HEK293T (cell line): Measurements from ENCODE around the gene NPFFR2.

Experiments used
- CTCF ChIA-PET: fragments of 350-600 bp; formaldehyde crosslinking; extraction: SDS; loops from one replicate; lab custom pipeline; 2021; ENCODE audit warnings: antibody characterized with exemption, inconsistent platforms; lab: Yijun Ruan, JAX
- POLR2A ChIA-PET: fragments of 350-600 bp; formaldehyde crosslinking; extraction: SDS; loops from one replicate; lab custom pipeline; 2020; ENCODE audit warnings: antibody characterized with exemption, inconsistent platforms; lab: Yijun Ruan, JAX
- DNase-seq: peaks from one replicate; pipeline ENCODE4 v3.0.0; 2012; ENCODE audit warnings: mixed read lengths; ENCODE audit errors: extremely low spot score
- ARNT ChIP-seq: fragments of 450-650 bp; IDR thresholded peaks from 2 replicates; pipeline ENCODE4 v1.6.1; 2017; ENCODE audit warnings: mild to moderate bottlenecking
- BHLHE40 ChIP-seq: fragments of 450-650 bp; IDR thresholded peaks from 2 replicates; pipeline ENCODE4 v1.6.1; 2016; ENCODE audit warnings: mild to moderate bottlenecking, moderate library complexity, borderline replicate concordance
- CTBP1 ChIP-seq: fragments of 450-650 bp; IDR thresholded peaks from 2 replicates; pipeline ENCODE4 v1.6.1; 2016; ENCODE audit warnings: borderline replicate concordance
- ELF4 ChIP-seq: fragments of 450-650 bp; IDR thresholded peaks from 2 replicates; pipeline ENCODE4 v1.6.1; 2017; ENCODE audit warnings: antibody characterized with exemption
- FOXA1 ChIP-seq: fragments of 450-650 bp; IDR thresholded peaks from 2 replicates; pipeline ENCODE4 v1.6.1; 2016; ENCODE audit warnings: mild to moderate bottlenecking
- FOXK2 ChIP-seq: fragments of 450-650 bp; IDR thresholded peaks from 2 replicates; pipeline ENCODE4 v1.6.1; 2016; ENCODE audit warnings: mild to moderate bottlenecking
- FOXM1 ChIP-seq: fragments of 450-650 bp; IDR thresholded peaks from 2 replicates; pipeline ENCODE4 v1.6.1; 2017; ENCODE audit warnings: mild to moderate bottlenecking, borderline replicate concordance
- HDGF ChIP-seq: fragments of 450-650 bp; IDR thresholded peaks from 2 replicates; pipeline ENCODE4 v1.6.1; 2017; ENCODE audit warnings: antibody characterized with exemption, borderline replicate concordance
- L3MBTL2 ChIP-seq: fragments of 450-650 bp; conservative IDR thresholded peaks from 2 replicates; pipeline ENCODE4 v1.6.1; 2016; ENCODE audit warnings: mild to moderate bottlenecking
- LEF1 ChIP-seq: fragments of 450-650 bp; IDR thresholded peaks from 2 replicates; pipeline ENCODE4 v1.6.1; 2017; ENCODE audit warnings: mild to moderate bottlenecking, borderline replicate concordance
- NFRKB ChIP-seq: fragments of 450-650 bp; IDR thresholded peaks from 2 replicates; pipeline ENCODE4 v1.6.1; 2016; ENCODE audit warnings: mild to moderate bottlenecking, moderate library complexity
- PKNOX1 ChIP-seq: fragments of 450-650 bp; IDR thresholded peaks from 2 replicates; pipeline ENCODE4 v1.6.1; 2016
- SP1 ChIP-seq: fragments of 450-650 bp; IDR thresholded peaks from 2 replicates; pipeline ENCODE4 v1.6.1; 2017
- SUZ12 ChIP-seq: fragments of 450-650 bp; IDR thresholded peaks from 2 replicates; pipeline ENCODE4 v1.6.1; 2016; ENCODE audit warnings: mild to moderate bottlenecking
- TARDBP ChIP-seq: fragments of 450-650 bp; IDR thresholded peaks from 2 replicates; pipeline ENCODE4 v1.6.1; 2016
- ZNF384 ChIP-seq: fragments of 450-650 bp; IDR thresholded peaks from 2 replicates; pipeline ENCODE4 v1.6.1; 2016

NPFFR2 gene

GRCh38 chr4:72109364-72109763 lies 77.6 kb downstream of the NPFFR2 start:
- TF ChIP-seq SUZ12 (no peak), CTBP1 (no peak), NFRKB (no peak)
- DNase-seq = no peak
- CTCF ChIA-PET = interaction anchor here (0.7 kb wide), 1 partner anchor 79 kb away, joined by 4 read pairs; no protein-coding TSS in a partner anchor
- POLR2A ChIA-PET = no interaction called here

GRCh38 chr4:72109959-72110497 lies 78.2 kb downstream of the NPFFR2 start:
- TF ChIP-seq PKNOX1 (no peak), SP1 (no peak), HDGF (no peak)
- ChIA-PET POLR2A (no interaction called here), CTCF (no interaction called here)
- no peak for DNase-seq

- DNase-seq = no peak
- ChIA-PET CTCF (no interaction called here), POLR2A (no interaction called here)
- TF ChIP-seq ELF4 (no peak), CTBP1 (no peak), TARDBP (no peak), LEF1 (no peak), PKNOX1 (no peak), BHLHE40 (no peak), SP1 (no peak), ZNF384 (no peak), FOXM1 (no peak), ARNT (no peak), SUZ12 (no peak)
These were observed 79.1 kb downstream of the NPFFR2 start for GRCh38 chr4:72110886-72111285.

GRCh38 chr4:72111863-72112262 lies 80.1 kb downstream of the NPFFR2 start:
- POLR2A ChIA-PET = no interaction called here
- CTCF ChIA-PET = no interaction called here
- no peak for TF ChIP-seq BHLHE40
- TF ChIP-seq NFRKB = no peak
- TF ChIP-seq CTBP1 = no peak
- TF ChIP-seq TARDBP = no peak
- TF ChIP-seq FOXK2 = no peak

GRCh38 chr4:72112514-72113156 lies 80.8 kb downstream of the NPFFR2 start:
- ChIA-PET CTCF (no interaction called here), POLR2A (no interaction called here)
- TF ChIP-seq ELF4 (no peak), ARNT (no peak), LEF1 (no peak), FOXM1 (no peak), SP1 (no peak), SUZ12 (no peak), CTBP1 (no peak), TARDBP (no peak), FOXK2 (no peak), PKNOX1 (no peak), HDGF (no peak), NFRKB (no peak), FOXA1 (no peak), L3MBTL2 (no peak)
- DNase-seq = no peak

More at GRCh38 chr4:72111863-72112262, 80.1 kb downstream of the NPFFR2 start:
- no peak for DNase-seq

GRCh38 chr4:72118017-72118416 lies 86.2 kb downstream of the NPFFR2 start:
- POLR2A ChIA-PET = no interaction called here
- no peak for TF ChIP-seq SUZ12
- no peak for TF ChIP-seq FOXA1
- no peak for TF ChIP-seq FOXK2
- no peak for TF ChIP-seq HDGF
- no peak for TF ChIP-seq ARNT
- TF ChIP-seq NFRKB = no peak
- TF ChIP-seq CTBP1 = no peak
- TF ChIP-seq BHLHE40 = no peak
- no peak for TF ChIP-seq PKNOX1
- no peak for TF ChIP-seq ELF4
- no peak for TF ChIP-seq L3MBTL2
- TF ChIP-seq LEF1 = no peak
- no peak for TF ChIP-seq FOXM1
- TF ChIP-seq TARDBP = no peak
- TF ChIP-seq SP1 = no peak
- no peak for TF ChIP-seq ZNF384
- DNase-seq = no peak
- CTCF ChIA-PET = no interaction called here
